Fibroblast of the aortic adventitia (primary cell): Measurements from ENCODE around the gene CCDC159. TPM values are rescaled to one million over a fixed set of nuclear protein-coding genes. Genes with fewer than 3 reads are reported as not detected.
A peak's percentile ranks its signal among the peaks of the same experiment; 100 is the strongest.

Source experiments
- DNase-seq: peaks from one replicate; pipeline ENCODE4 v3.0.0-alpha.2; 2010; ENCODE audit warnings: low read depth
- H3K4me3 ChIP-seq: 2 replicates; pipeline ENCODE4 v1.5.1; 2011; ENCODE audit warnings: low read depth, mild to moderate bottlenecking, control low read depth, low read length, moderate library complexity
- total RNA-seq: library from RNA; depleted of rRNA; stranded (reverse); fragments of >200 nt; gene quantifications from 2 replicates; pipeline ENCODE4 v1.2.3, GENCODE V29; 2012; ENCODE audit warnings: low replicate concordance
- TF ChIP-seq, protein P1 (sequence below): IDR thresholded peaks from 2 replicates; pipeline ENCODE4 v1.5.1; 2011; ENCODE audit warnings: mild to moderate bottlenecking, low read length, control low read depth, inconsistent platforms; ENCODE audit not compliant: insufficient read depth

Gene CCDC159
- total RNA-seq, 1 donor = 12.2 TPM

DNA sequence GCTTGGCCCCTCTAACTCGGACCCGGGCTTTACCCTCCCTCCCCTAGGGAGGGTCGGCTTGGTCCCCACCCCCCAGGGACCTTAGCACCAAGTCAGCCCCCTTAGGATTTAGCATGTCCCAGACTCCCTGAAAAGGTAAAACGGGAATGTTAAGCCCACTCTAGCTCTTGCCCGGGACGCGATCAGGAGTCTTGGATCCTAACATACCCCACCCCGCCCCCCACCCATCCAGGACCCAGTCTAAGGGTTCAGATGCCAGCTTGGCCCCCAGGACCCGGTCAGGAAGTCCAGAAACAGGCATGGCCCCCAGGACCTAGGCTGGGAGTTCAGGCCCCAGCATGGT is 37.4 kb downstream of the CCDC159 start:
- no peak for DNase-seq
- TF ChIP-seq, protein P1, sequence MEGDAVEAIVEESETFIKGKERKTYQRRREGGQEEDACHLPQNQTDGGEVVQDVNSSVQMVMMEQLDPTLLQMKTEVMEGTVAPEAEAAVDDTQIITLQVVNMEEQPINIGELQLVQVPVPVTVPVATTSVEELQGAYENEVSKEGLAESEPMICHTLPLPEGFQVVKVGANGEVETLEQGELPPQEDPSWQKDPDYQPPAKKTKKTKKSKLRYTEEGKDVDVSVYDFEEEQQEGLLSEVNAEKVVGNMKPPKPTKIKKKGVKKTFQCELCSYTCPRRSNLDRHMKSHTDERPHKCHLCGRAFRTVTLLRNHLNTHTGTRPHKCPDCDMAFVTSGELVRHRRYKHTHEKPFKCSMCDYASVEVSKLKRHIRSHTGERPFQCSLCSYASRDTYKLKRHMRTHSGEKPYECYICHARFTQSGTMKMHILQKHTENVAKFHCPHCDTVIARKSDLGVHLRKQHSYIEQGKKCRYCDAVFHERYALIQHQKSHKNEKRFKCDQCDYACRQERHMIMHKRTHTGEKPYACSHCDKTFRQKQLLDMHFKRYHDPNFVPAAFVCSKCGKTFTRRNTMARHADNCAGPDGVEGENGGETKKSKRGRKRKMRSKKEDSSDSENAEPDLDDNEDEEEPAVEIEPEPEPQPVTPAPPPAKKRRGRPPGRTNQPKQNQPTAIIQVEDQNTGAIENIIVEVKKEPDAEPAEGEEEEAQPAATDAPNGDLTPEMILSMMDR = no peak
- peak overlapping the region; percentile 58 for H3K4me3 ChIP-seq

DNA sequence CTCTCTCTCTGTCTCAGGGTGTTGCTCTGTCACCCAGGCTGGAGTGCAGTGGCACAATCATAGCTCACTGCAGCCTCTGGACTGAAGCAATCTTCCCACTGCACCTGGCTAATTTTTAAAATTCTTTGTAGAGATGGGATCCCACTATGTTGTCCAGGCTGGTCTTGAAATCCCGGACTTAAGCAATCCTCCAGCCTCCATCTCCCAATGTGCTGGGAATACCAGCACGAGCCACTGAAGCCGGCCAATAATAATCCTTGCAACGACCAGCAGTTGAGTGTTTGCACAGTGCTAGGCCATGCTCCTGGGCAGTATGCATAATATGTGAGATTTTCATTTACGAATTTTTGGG is 38.4 kb downstream of the CCDC159 start:
- H3K4me3 ChIP-seq = no peak overlapping the region
- no peak for DNase-seq
- TF ChIP-seq, protein P1 = no peak

GRCh38 chr19:11387162-11388034 is 41.1 kb downstream of the CCDC159 start:
- H3K4me3 ChIP-seq = no peak overlapping the region
- no peak for DNase-seq
- TF ChIP-seq, protein P1 = no peak

GRCh38 chr19:11390359-11390758 is 44.0 kb downstream of the CCDC159 start:
- DNase-seq = no peak

GRCh38 chr19:11390933-11391680 is 44.8 kb downstream of the CCDC159 start:
- TF ChIP-seq, protein P1 = no peak
- no peak overlapping the region for H3K4me3 ChIP-seq
- DNase-seq = no peak

More at GRCh38 chr19:11390359-11390758, 44.0 kb downstream of the CCDC159 start:
- TF ChIP-seq, protein P1 = no peak
- H3K4me3 ChIP-seq = no peak overlapping the region

- TF ChIP-seq, protein P1 = no peak
- DNase-seq = no peak
- H3K4me3 ChIP-seq = no peak overlapping the region
Observed at GRCh38 chr19:11397089-11397610, 50.8 kb downstream of the CCDC159 start.
